GM19328 (cell line): ENCODE data around the gene C8B.

Source experiments
- ATAC-seq: cut with Tn5 transposase; IDR thresholded peaks from one replicate; pipeline ENCODE4 v1.9.1; 2021; ENCODE audit warnings: mild to moderate bottlenecking, moderate library complexity; ENCODE audit not compliant: unreplicated experiment

C8B gene

DNA sequence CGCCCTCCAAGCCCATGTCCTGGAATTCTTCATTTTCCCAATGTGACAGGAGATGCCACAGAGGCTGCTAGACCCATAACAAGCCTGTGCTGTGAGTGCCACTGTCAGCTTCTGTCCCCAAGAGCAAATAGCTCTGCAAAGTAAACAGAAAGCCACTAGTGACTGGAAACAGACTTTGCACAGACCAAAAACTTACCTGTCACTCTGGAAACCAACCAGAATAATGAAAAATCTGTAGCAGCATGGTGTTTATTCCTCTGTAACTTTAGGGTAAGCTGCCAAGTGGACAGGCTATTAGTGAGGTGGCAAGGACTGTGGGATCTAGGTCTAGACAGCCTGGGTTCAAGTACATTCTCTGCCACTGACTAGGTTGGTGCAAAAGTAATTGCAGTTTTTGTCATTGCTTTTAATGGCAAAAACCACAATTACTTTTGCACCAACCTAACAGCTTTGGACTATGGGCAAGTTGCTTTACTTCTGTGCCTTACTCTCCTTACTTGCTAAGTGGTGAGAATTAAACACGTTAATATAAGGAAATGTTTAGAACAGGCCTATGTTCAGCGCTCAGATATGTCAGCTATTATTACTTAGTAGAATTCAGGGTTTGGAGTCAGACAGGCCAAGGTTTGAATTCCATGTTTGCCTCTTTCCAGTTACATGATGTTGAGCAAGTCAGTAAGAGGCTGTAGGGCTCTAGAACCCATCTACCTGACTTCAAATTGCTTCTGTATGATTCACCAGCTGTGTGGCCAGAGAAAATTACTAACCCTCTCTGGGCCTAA is at the start of gene C8B:
TSS of gene C8B (minus strand) at position 100 of the 782 bp plus-strand sequence. CDS start at position 33, 67 bp downstream.
- no peak for ATAC-seq

DNA sequence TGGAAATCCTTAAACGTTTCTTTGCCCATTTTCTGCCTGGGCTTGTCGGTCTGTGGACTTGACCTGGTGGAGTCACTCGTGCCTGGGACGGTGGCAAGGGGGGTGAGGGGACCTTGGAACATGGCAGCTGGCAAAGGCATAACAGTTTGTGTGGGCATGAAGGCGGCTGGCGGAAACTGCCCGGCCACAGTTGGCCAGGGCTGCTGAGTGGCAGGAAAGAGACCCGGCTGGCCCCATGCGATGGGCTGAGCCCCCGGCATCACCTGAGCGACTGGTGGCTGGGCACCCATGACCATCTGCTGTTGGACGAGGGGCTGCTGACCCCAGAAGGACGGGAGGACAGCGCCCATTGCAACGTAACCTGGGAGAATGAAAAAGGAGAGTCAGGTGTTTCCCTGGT is 49.3 kb upstream of the C8B start:
- no peak for ATAC-seq

DNA sequence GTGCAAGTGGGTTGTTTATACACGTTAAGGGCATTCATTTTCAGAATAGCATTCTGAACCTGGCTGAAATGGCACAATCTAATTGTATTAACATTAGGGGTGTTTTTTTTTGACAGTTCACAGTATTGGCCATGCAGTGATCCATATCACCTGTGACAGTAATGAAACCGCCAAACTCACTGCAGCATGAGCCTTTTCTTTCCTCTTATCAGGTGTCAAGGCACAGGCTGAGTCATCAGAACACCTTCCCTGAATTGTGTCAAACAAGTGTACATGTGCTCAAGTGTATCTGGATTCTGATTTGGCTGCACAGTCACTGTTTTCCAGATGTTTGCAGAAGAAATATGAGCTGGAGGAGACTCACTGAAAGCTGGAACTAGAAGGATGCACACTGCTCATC is 47.7 kb upstream of the C8B start:
- no peak for ATAC-seq

DNA sequence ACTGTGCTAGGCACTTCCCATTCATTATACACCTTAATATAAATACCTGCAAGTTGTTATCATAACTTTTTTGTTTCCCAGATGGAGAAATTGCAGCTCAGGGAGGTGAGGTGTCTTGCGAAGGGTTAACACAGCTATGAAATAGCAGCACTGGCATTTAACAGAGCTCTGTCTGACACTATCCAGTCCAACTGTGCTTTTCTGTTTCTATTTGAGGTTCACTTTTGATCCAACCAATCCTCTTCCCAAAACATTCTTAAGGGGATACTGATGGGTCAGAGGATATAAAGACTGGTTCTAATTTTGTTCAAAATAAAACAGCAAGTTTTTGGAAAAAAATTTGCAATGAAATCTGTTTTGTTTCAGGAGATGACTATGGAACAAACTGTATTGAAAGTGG is 46.5 kb upstream of the C8B start:
- ATAC-seq = no peak

DNA sequence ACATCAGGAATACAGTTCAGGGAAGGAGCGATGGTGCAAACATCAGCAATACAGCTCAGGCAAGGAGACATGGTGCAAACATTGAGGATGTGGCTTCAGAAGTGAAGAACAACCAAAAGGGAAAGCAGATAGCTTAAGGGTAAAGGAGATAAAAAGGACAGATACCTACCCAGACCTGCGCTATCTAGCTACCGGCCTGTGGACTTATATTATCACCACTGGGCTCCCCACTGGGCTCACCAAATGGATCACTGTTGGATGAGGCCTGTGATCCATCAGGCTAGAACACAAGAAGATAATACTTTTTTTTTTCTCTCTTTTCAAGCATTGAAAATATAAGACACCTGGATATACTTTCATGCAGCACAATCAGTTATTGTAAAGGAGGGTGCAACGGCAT is 44.7 kb upstream of the C8B start:
- no peak for ATAC-seq

GRCh38 chr1:57007948-57008347 is 42.1 kb upstream of the C8B start:
- no peak for ATAC-seq

DNA sequence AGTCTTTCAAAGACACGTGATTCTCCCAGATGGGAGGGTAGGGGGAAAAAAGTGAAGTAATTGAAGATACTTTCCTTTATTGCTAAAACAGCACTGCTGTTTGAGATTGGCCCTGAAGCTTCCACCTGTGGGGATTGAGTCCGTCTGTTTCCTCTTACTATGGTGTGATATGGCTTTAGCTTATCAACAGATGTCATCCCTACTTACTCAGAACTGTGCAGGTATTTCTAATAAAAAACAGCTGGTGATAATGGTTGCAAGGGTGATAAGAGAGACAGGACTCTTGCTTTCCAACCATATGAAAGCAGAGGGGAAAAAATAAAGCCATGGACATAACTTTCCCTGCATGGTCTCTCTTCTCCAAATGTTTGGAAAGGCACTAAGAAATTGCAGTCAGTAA is 41.7 kb upstream of the C8B start:
- no peak for ATAC-seq

- ATAC-seq = no peak
Measured at GRCh38 chr1:57003398-57004139, 37.8 kb upstream of the C8B start.

DNA sequence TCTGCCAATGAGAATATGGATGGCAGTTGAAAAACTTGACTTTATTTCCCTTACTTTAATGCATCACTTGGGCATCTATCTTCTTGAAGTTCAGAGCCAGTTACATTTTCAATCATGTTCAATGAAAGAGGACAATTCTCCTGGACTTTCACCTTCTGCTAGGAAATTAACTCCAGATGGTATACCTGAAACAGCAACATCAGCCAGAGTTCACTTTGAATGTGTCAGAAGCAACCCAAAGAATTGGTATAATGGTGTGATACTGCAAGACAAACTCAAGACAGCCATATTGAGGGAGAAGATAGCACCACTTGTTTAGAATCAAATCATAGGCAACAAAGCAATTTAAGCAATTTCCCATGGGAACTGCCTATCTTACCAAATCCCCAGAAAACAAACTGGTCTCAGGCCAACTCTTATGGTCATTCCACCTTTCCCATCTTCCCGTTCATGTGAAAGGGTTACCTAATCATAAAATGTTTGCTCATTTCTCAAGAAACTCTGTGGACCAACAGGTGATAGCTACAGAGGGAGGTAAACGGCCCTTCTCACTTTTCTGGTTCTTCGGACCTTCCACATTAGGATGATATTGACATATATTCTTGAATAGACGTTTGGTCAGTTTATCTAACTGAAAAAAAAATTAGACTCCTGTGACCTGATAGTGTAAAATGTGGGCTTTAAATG is 29.7 kb upstream of the C8B start:
- no peak for ATAC-seq

DNA sequence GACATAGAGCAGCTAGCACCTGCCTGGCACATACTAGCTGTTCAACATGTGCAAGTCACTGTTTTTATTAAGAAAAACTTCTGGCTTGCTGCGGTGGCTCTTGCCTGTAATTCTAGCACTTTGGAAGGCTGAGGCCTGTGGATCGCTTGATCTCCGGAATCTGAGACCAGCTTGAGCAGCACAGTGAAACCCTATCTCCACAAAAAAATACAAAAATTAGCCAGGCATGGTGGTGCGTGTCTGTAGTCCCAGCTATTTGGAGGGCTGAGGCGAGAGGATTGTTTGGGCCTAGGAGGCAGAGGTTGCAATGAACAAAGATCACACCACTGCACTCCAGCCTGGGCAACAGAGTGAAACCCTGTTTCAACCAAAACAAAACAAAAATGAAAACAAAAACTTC is 27.7 kb upstream of the C8B start:
- ATAC-seq = no peak

DNA sequence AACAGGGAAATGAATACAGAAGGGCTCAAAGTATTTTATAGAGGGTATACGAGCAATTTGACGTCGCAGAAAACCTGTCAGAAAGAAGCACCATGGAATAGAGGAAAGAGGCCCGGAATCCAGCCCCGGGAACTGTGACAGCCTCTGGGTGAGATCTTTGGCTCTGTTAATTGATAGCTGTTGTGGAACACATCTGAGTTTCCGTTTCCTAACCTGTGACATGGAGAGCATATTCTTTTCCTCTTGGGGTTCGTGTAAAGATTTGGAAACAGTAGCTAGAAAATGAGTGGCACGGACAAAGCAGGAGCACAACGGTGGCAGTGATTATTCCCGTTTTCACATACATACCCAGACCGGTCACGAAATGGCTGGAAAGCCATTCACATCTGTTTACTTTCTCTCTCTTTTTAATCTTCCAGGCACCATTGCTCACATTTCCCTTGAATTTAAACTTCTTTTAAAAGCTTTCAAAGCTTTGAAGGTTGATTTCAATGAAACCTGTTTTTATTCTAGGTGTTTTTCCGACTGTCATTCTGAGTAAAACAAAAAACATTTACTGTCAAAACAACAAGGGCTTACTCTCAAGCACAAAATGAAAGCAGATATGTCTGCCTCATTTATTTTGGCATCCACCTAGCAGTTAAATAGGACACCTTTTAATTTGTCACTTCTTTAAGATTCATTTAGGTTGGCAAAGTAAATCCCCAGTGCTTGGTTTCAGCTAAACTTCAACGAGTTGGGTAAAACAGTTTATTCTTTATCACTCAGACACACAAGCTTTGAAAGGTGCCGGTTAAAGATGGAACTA is 26.7 kb upstream of the C8B start:
- ATAC-seq = no peak

DNA sequence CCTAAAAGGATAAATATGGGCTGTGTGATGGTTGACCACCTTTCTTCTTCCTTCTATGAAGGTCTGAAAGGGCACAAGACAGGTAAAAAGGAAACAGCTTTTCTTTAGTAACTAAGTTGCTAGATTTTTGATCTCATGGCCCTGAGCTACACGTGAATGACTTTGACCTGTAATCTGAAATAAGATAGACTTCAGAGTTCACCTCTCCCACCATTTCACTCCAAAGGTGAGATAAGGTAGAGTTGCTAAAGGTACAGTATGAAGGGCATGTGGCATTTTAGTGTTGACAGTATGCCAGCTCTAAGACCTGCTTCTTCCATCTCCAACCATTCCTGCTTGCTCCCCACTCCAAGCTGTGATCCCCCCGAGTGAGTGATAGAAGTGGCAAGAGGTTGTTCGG is 25.8 kb upstream of the C8B start:
- ATAC-seq = no peak

GRCh38 chr1:56986397-56986796 is 20.6 kb upstream of the C8B start:
- no peak for ATAC-seq

- ATAC-seq = no peak
Measured at GRCh38 chr1:56985857-56986256, 20.0 kb upstream of the C8B start.

DNA sequence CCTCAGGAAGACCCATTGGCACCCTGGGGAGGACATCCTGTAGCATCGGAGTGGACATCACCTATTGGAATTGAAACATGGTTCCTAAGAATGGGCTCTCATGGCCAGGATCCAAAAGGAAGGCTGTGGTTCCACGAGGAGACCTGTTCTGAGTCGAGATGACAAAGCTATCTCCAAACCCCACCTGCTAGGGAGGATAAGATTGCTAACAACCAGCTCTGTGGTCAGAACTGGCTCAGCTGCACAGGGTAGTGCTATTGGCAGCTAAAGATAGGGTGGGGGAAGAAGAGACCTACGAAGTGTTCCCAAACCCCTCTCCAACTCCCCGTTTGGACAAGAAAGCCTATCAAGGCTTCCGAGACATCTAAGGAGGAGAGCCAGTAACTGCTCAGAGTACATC is 17.7 kb upstream of the C8B start:
- ATAC-seq = no peak

DNA sequence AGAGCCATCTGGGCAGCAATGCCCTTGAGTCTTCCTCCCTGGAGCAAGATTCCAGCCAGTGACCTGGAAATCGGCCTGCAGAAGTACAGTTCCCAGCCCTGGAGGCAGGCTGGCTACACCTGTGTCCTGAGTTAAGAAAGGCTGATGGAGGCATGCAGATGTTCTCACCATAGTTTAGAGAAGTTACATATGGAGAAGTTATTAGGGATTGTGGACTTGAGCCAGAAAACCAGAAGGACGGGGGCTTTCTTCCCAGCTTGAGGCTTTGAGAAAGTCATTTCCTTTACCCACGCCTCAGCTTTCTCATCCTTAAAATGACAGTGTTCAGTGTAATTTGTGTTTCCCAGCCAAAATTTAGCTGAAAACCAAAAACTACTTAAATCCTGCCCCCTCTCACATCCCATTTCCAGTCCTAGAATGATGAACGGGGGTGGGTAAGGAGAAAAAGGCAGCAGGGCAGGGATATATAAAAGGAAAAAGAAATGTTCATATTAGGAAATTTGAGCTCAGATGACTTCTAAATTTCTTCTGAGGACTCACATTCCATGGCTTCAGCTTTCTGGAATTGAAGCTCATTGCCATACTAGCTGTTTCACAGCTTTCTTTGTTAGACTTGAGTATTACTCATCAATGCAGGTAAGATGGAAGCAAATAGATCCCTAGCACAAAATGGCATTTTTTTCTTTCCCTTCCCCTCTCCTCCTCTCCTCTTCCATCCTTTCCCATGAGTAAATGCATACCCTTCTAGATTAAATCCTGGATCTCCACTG is 14.4 kb upstream of the C8B start:
- no peak for ATAC-seq

- ATAC-seq = no peak
Measured at GRCh38 chr1:56978819-56979218, 13.0 kb upstream of the C8B start.

GRCh38 chr1:56977910-56978309 is 12.1 kb upstream of the C8B start:
- ATAC-seq = no peak

GRCh38 chr1:56975446-56975845 is 9.6 kb upstream of the C8B start:
- no peak for ATAC-seq
